ENCODE measurements around the gene ZNF821.

DNA sequence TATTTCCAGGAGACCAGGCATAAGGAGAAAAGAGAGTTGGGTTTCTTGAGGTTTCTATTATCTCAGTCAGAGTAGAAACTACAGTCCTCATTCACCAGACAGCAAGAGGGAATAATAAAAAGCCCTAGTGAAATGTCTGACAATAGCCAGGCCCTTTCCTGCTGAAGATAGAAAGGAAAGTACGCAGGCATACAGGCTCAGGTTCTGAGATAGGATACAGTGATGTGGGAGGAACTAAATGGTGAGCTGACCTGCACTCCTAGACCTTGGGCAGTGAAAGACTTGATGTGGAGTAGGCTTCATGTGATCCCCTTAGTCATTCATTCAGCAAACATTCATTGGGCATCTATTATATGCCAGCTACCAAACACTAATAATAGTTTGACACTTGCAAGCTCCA, 14.9 kb downstream of the ZNF821 start:
- TF ChIP-seq, protein P1, sequence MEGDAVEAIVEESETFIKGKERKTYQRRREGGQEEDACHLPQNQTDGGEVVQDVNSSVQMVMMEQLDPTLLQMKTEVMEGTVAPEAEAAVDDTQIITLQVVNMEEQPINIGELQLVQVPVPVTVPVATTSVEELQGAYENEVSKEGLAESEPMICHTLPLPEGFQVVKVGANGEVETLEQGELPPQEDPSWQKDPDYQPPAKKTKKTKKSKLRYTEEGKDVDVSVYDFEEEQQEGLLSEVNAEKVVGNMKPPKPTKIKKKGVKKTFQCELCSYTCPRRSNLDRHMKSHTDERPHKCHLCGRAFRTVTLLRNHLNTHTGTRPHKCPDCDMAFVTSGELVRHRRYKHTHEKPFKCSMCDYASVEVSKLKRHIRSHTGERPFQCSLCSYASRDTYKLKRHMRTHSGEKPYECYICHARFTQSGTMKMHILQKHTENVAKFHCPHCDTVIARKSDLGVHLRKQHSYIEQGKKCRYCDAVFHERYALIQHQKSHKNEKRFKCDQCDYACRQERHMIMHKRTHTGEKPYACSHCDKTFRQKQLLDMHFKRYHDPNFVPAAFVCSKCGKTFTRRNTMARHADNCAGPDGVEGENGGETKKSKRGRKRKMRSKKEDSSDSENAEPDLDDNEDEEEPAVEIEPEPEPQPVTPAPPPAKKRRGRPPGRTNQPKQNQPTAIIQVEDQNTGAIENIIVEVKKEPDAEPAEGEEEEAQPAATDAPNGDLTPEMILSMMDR (IDR thresholded peaks at IDR 0.05): no peak
- TF ChIP-seq POLR2A (IDR thresholded peaks at IDR 0.05): no peak
- no peak for TF ChIP-seq POLR2AphosphoS5 (IDR thresholded peaks at IDR 0.05; ENCODE audit: insufficient read depth in 1 of 2, low read depth in 1 of 2)

All from vagina (tissue), 2 donors.